Keratinocyte (primary cell): ENCODE results near the gene SLC19A1. TPM values are rescaled to one million over a fixed set of nuclear protein-coding genes. Genes with fewer than 3 reads are reported as not detected.

Experiments
- DNase-seq: peaks from one replicate; pipeline ENCODE4 v3.0.0-alpha.2; 2011; ENCODE audit warnings: low read depth, missing footprints, low spot score
- FAIRE-seq: peaks from 2 replicates; lab custom pipeline; 2011; peaks lifted over from hg19 to GRCh38; lab: Jason Lieb, UNC
- H2AFZ ChIP-seq: 2 replicates; pipeline ENCODE4 v1.6.0; 2012; ENCODE audit warnings: low read length, control low read depth, inconsistent platforms; ENCODE audit not compliant: control insufficient read depth
- H3K27ac ChIP-seq: 2 replicates; pipeline ENCODE4 v1.5.1; 2011; ENCODE audit warnings: low read length; ENCODE audit not compliant: control insufficient read depth, insufficient read depth
- H3K27me3 ChIP-seq: 3 replicates; pipeline ENCODE4 v1.6.0; 2011; ENCODE audit warnings: low read length; ENCODE audit not compliant: control insufficient read depth, insufficient read depth; ENCODE audit errors: extremely low read depth
- H3K36me3 ChIP-seq, 2 experiments: 2 replicates in 1 of 2; 3 replicates in 1 of 2; pipeline ENCODE4 v1.5.1; 2011; ENCODE audit warnings: low read length in 2 of 2, mild to moderate bottlenecking in 1 of 2; ENCODE audit not compliant: control insufficient read depth in 2 of 2, insufficient read depth in 2 of 2; ENCODE audit errors: extremely low read depth in 1 of 2
- H3K4me1 ChIP-seq: 3 replicates; pipeline ENCODE4 v1.5.1; 2011; ENCODE audit warnings: low read length; ENCODE audit not compliant: control insufficient read depth, insufficient read depth; ENCODE audit errors: extremely low read depth
- H3K4me2 ChIP-seq: 3 replicates; pipeline ENCODE4 v1.6.0; 2011; ENCODE audit warnings: low read depth, low read length; ENCODE audit not compliant: control insufficient read depth, insufficient read depth; ENCODE audit errors: extremely low read depth
- H3K4me3 ChIP-seq, 3 experiments: fragments of 200-600 bp in 1 of 3; sonication (generic) in 1 of 3; 2 replicates in 2 of 3; 3 replicates in 1 of 3; pipeline ENCODE4 v1.5.1; 2011 to 2016; ENCODE audit warnings: low read length in 3 of 3, mild to moderate bottlenecking in 3 of 3, control low read depth in 2 of 3, inconsistent platforms in 1 of 3, low read depth in 1 of 3, mixed read lengths in 1 of 3, mixed run types in 1 of 3, moderate library complexity in 1 of 3; ENCODE audit not compliant: control insufficient read depth in 2 of 3, insufficient read depth in 2 of 3; ENCODE audit errors: extremely low read depth in 1 of 3
- H3K79me2 ChIP-seq: 2 replicates; pipeline ENCODE4 v1.6.0; 2012; ENCODE audit warnings: low read length; ENCODE audit not compliant: control insufficient read depth, insufficient read depth
- H3K9ac ChIP-seq: 3 replicates; pipeline ENCODE4 v1.6.0; 2011; ENCODE audit warnings: low read length; ENCODE audit not compliant: control insufficient read depth, insufficient read depth; ENCODE audit errors: extremely low read depth
- H3K9me1 ChIP-seq: 3 replicates; pipeline ENCODE4 v1.6.0; 2011; ENCODE audit warnings: low read length; ENCODE audit not compliant: control insufficient read depth, insufficient read depth; ENCODE audit errors: extremely low read depth
- H3K9me3 ChIP-seq: 2 replicates; pipeline ENCODE4 v1.5.1; 2012; ENCODE audit warnings: low read depth, low read length; ENCODE audit not compliant: control insufficient read depth
- H4K20me1 ChIP-seq: 3 replicates; pipeline ENCODE4 v1.6.0; 2011; ENCODE audit warnings: low read length; ENCODE audit not compliant: control insufficient read depth, insufficient read depth; ENCODE audit errors: extremely low read depth
- EZH2 ChIP-seq: IDR thresholded peaks from one replicate; pipeline ENCODE4 v1.6.1; 2012; ENCODE audit warnings: inconsistent platforms, mild to moderate bottlenecking, low read length, moderate library complexity
- dilution Hi-C: fragments of 300-500 bp; cut with MboI; formaldehyde crosslinking; loops from one replicate; pipeline ENCODE4 v1.7.0; 2020; ENCODE audit warnings: low sequenced_read_pairs; ENCODE audit not compliant: extremely low pct_ligation_motif_present
- polyA plus RNA-seq, 5 experiments: library from polyadenylated mRNA; depleted of rRNA in 3 of 5; stranded (reverse) in 3 of 5; stranded (forward) in 1 of 5; unstranded in 1 of 5; fragments of >200 nt; gene quantifications; 1 replicate in 1 of 5; 2 replicates in 3 of 5; 3 replicates in 1 of 5; pipeline versions ENCODE4 v1.2.1 to v1.2.3, GENCODE V29; 2011 to 2012; ENCODE audit warnings: missing spikeins in 2 of 5, low read depth in 1 of 5, low replicate concordance in 1 of 5
- TF ChIP-seq, protein P1 (sequence below), 3 experiments: IDR thresholded peaks in 1 of 3; conservative IDR thresholded peaks in 1 of 3; optimal IDR thresholded peaks in 1 of 3; 2 replicates in 2 of 3; 3 replicates in 1 of 3; pipeline versions ENCODE3 to v1.5.1; 2011; ENCODE audit warnings: low read length in 3 of 3, mild to moderate bottlenecking in 3 of 3, moderate library complexity in 2 of 3, control low read depth in 1 of 3, inconsistent platforms in 1 of 3; ENCODE audit not compliant: insufficient read depth in 2 of 3; ENCODE audit errors: extremely low read depth in 1 of 3

The SLC19A1 gene
- polyA plus RNA-seq, 1 donor (not counting 4 experiments of a cell fraction or from before 2014, with no cell fraction given): 3.8 TPM

DNA sequence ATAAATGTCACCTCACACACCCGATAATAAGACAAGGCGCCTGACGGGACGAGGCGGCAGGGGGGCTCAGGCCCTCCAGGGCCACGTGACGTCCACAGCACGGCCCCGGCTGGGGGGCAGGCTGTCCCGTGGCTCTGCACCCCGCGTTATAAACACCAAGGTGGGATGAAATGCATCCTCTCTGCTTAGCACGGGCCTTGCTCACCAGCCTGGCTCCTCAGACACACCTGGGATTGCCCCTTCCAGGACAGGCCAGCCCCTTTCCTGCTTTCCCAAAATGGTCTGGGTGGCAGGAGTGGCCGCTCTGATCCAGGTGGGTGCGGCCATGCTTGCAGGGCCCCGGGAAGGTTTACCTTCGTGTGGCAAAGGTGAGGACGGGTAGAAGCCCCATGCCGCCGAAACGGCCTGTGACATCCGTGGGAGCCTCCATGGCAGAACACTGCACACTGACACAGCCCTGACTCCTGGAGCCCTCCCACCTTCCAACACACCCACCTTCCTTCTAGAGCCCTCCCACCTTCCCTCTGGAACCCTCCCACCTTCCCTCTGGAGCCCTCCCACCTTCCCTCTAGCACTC, 35.9 kb downstream of the SLC19A1 start:
- TF ChIP-seq, protein P1, sequence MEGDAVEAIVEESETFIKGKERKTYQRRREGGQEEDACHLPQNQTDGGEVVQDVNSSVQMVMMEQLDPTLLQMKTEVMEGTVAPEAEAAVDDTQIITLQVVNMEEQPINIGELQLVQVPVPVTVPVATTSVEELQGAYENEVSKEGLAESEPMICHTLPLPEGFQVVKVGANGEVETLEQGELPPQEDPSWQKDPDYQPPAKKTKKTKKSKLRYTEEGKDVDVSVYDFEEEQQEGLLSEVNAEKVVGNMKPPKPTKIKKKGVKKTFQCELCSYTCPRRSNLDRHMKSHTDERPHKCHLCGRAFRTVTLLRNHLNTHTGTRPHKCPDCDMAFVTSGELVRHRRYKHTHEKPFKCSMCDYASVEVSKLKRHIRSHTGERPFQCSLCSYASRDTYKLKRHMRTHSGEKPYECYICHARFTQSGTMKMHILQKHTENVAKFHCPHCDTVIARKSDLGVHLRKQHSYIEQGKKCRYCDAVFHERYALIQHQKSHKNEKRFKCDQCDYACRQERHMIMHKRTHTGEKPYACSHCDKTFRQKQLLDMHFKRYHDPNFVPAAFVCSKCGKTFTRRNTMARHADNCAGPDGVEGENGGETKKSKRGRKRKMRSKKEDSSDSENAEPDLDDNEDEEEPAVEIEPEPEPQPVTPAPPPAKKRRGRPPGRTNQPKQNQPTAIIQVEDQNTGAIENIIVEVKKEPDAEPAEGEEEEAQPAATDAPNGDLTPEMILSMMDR (optimal IDR thresholded peaks at IDR 0.05 in 1 of 3, IDR thresholded peaks at IDR 0.05 in 1 of 3, conservative IDR thresholded peaks at IDR 0.05 in 1 of 3; ENCODE audit: extremely low read depth in 1 of 3, insufficient read depth in 2 of 3, low read length in 3 of 3): no peak
- TF ChIP-seq EZH2: no peak
- FAIRE-seq: no peak
- H3K9me1 ChIP-seq: no peaks in the 10 kb centered on the region
- dilution Hi-C loops: no loop called here
- H3K4me2 ChIP-seq: no peak overlapping the region
- H3K27ac ChIP-seq: no peak overlapping the region
- H3K4me1 ChIP-seq: no peaks in the 10 kb centered on the region
- no peak for DNase-seq
- no peaks in the 10 kb centered on the region for H3K27me3 ChIP-seq
- no peak overlapping the region for H3K4me3 ChIP-seq
- no peaks in the 10 kb centered on the region for H3K79me2 ChIP-seq
- no peaks in the 10 kb centered on the region for H4K20me1 ChIP-seq
- H3K36me3 ChIP-seq: peaks cover 0 to 5% of the 10 kb centered on the region in 2 experiments
- H2AFZ ChIP-seq: no peak overlapping the region
- no peaks in the 10 kb centered on the region for H3K9me3 ChIP-seq
- H3K9ac ChIP-seq: no peak overlapping the region

DNA sequence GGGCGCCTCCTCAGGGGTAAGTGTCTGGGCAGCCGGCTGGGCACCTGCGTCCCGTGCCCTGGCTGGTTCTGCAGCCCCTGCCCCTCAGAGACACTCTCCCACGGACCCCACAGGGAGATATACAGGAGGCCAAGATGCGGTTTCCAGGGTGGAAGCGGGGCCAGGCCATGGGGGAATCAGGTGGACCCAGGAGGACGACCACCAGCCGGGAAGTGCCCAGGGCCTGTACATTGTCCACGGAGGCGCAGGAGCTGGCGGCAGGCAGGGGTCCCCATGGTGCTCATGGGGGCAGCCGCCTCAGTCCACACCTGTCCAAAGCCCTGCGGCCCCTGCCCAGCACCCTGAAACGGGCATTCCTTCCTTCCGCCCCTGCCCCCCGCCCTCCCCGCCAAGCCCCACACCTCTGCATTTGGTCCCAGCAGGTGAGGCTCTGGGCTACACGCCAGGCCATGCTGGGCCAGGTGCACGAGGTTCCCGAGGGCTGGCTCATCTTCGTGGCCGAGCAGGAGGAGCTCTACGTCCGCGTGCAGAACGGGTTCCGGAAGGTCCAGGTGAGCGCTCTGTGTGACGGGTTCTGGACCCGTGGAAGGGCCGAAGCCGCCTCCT, 36.7 kb downstream of the SLC19A1 start:
- DNase-seq (no peak), FAIRE-seq (no peak)
- Histone ChIP-seq H3K27me3 (no peaks in the 10 kb centered on the region), H3K27ac (no peak overlapping the region), H3K9me1 (no peaks in the 10 kb centered on the region), H3K36me3 (peaks cover 0 to 2% of the 10 kb centered on the region in 2 experiments), H3K9me3 (no peaks in the 10 kb centered on the region), H3K4me1 (no peaks in the 10 kb centered on the region), H3K4me3 (no peak overlapping the region), H3K9ac (no peak overlapping the region), H4K20me1 (no peaks in the 10 kb centered on the region), H3K79me2 (no peaks in the 10 kb centered on the region), H2AFZ (no peak overlapping the region), H3K4me2 (no peak overlapping the region)
- dilution Hi-C loops: no loop called here
- TF ChIP-seq, protein P1 (optimal IDR thresholded peaks at IDR 0.05 in 1 of 3, IDR thresholded peaks at IDR 0.05 in 1 of 3, conservative IDR thresholded peaks at IDR 0.05 in 1 of 3; ENCODE audit: extremely low read depth in 1 of 3, insufficient read depth in 2 of 3, low read length in 3 of 3): no peak
- no peak for TF ChIP-seq EZH2
